A172 (cell line): ENCODE results near the gene ADGRD1. TPM values are rescaled to one million over a fixed set of nuclear protein-coding genes. Genes with fewer than 3 reads are reported as not detected.

ENCODE experiments used
- DNase-seq: peaks from one replicate; pipeline ENCODE4 v3.0.0-alpha.2; 2015; ENCODE audit warnings: low spot score
- total RNA-seq: library from RNA; depleted of rRNA; stranded (reverse); fragments of >200 nt; shearing (Covaris generic); gene quantifications from 2 replicates; pipeline ENCODE4 v1.2.3, GENCODE V29; 2014

The ADGRD1 gene
- total RNA-seq, 1 experiment from 2014 or later = 0.52 TPM

DNA sequence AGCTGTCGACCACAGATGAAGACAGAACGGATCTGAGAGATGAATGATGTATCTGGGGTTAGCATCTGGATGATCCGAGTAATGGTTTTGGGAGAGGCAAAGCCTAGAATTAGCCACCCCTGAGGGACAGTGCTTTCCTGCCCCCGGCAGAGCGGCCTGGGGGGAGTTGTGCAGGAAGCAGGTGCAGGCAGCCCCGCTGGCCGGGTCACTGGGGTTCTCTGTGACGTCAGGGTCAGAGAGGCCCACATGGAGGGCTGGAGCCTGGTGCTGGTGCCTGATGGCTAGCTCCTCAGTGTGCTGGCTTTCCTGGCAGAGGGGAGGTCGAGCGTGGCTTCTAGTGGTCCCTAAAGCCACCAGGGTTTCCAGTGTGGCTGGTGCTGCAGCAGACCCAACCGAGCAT lies 70.3 kb downstream of the ADGRD1 start:
- DNase-seq = no peak

DNA sequence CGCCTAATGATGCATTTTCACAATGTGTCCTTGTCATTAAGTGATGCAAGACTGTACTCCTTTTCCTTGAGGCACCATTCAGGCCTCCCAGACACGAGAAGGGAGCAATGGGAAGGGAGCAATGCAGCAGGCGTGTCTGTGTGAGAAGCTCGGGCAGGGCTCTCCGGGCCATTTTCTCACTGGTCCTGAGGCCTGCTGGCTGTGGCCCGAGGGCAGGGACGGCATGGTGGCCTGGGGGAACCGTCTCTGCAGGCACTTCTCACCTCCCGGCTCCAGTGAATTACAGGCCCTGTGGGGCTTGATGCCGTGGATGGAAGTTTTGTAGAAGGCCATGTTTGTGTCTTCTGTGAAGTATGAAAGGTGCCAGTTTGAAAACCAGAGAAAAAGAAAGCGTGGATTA lies 71.0 kb downstream of the ADGRD1 start:
- no peak for DNase-seq

DNA sequence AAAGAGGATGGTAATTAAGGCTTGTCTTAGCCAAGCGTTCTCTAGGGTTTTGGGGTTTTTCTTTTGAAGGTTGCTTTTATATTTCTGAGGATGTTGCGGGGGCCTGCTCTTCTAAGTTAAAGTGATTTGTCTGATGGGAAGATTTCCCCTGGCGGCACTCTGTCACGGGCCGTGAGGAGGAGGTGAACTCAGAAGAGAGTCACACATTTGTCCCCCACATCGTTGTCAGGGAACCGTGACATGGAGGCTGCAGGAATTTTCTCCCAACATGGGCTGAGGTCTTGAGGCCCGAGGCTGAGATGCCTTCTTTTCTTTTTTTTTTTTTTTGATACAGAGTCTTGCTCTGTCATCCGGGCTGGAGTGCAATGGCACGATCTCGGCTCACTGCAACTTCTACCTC lies 71.5 kb downstream of the ADGRD1 start:
- DNase-seq = no peak

DNA sequence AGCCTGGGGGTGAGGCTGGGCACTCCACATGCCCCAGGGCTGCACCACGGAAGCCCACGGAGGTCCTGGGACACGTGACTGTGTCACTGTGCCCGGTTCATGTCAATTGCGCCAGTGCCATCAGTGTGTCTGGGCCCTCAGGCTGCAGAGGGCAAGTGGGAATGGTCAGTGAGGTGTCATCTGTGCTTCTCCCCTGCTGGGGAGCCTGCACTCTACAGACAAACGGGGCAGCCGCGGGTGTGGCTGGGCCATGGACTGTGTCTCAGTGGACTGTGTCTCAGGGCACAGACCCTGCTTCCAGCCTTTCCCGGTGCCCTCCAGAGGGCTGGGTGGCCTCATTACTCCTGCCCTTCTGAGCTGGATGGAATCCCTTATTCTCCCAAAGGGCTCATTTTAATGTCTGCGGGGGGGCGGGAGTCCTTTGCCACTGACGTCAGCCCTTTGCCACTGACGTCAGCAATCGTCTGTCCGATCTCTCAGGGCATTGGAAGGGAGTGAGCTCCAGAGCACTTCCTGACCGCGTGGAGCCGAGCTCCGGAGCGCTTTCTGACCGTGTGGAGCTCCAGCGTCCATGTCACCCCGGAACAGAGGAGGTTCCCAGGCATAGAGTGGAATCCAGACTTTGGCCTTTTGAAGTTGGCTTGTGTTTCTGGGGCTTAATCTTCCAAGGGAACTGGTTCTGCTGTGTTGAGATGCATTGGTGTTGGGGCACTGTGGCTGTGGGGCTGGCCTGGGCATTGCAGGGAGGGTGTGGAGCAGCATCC lies 72.4 kb downstream of the ADGRD1 start:
- no peak for DNase-seq

DNA sequence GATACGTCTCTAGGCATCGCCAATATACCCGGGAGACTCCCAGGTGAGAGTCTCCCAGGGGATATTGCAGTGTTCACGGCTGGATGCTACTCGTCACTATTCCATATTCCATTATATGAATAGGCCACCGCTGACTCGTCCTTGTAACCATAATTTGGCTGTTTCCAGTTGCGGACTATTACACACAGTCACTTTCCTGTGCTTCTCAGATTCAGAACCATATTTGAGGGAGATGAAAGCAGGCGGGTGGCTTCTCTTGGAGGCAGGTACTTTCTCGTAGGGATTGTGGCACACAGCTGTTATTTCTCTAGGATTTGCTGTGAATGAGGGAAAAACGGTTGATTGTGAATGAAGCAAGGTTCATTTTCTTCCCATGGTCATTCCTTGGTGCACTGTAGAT lies 73.0 kb downstream of the ADGRD1 start:
- no peak for DNase-seq

DNA sequence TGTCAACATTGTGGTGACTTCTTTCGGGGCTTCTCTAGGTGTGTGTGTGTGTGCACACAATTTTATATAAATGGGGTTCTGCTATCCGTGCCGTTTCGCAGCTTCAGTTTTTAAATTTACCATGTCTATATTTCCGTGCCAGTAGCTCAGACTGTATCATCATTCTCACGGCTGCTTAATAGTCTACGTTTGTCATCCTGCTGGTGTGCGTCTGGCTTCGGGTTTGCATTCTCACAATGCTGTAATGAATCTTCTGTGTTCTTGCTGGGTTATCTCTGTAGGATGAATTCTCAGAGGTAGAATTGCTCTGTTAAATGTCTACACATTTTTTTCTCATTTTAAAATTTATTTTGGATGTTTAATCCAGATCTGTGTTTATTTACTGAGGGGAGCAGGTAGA lies 73.6 kb downstream of the ADGRD1 start:
- DNase-seq = no peak

DNA sequence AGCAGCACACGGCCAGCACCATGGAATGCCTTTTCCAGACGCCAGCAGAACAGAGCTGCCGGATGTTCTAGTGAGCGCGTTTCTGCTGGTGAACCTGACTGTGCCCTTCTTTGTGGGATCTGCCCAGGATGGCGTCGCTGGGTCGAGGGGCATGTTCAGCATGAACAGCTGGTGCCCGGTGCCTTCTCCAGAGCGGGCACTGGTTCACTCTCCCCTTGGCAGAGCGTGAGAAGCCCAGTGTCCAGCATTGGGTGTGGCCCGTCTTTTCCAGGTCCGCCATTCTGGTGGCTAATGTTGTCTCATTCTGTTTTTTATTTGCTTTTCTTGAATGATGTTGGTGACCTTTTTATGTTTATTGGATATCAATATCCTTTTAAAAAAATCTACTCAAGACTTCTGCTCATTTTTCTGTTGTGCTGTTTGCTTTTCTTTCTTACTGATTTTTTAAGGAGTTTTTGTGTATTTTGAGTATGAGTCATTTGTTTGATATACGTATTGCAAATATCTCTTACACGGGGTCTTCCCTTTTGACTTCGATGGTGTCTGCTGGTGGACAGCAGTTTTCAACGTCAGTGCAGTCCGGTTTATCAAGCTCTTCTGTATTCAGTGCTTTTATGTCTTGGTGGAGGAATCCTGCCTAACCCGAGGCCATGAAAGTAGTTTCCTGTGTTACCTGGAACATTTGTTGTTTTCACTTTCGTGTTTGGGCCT lies 74.3 kb downstream of the ADGRD1 start:
- no peak for DNase-seq

DNA sequence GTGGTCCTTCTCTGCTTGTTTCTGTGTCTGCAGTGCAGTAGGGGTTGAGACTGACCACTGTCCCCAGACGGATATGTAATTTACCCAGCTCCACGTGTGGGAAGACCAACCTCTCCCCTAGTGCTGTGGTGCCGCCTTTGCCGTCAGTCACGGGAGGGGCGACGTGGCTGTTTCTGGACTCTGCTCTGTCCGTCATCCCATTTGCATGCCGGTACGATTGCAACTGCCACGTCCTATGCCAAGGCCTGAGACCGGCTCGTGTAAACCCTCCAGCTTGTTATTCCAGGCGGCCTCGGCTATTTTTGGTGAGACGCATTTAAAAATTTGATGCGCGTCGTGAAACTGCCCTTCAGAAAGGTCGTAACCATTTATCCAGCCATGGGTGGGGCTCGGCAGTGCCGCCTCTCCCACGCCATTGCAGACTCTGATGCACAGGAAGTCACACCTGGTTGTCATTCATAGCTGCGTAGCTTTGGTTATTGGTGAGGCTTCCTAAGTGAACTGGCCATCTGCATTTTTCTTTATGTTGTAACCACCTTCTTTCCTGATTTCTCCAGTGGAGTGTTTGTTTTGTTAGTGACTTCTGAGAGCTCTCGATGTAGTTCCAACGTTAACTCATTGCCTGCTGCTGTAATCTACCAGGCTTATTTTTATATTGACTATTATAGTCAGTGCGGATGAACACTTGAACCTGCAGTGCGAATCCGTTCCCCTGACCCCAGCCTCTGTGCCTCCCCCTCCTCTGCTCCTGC lies 75.1 kb downstream of the ADGRD1 start:
- DNase-seq = no peak

DNA sequence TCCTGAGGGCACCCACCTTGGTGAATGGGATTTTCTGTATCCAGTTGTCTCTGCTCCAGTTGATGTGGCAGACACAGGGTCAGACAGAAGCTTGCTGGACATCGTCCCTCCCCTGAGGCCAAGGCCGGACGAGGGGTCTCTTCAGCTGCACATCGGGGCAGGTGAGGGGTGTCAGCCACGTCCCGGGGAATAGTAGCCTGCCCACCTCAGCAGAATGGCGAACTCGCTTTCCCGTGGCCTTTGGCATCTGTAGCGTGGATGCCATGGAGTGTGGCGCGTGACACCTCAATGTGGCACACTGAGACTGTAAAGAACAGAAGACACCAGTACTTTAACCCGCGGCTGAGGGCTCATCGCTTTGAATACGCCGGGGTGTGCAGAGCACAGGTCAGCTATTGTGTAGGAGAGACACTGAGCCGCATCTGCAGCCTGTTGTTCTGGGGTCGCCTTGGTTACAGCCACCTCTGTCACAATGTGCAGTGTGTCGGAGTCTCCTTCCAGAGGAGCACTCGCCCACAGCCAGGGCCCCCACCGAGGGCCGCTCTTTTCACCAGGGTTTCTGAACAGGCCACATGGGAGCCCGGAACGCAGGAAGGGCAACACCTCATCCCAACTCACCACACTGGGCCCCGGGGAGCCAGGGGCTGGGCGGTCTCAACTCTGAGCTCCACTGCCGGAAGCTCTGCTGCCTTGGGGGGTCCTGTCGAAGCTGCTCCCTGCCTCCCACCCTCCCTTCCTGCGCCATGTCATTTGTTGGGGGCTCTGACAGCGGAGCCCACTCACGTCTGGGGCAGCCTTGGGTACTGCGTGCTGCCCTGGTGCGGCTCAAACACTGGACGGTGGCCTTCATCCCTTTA lies 77.0 kb downstream of the ADGRD1 start:
- no peak for DNase-seq

DNA sequence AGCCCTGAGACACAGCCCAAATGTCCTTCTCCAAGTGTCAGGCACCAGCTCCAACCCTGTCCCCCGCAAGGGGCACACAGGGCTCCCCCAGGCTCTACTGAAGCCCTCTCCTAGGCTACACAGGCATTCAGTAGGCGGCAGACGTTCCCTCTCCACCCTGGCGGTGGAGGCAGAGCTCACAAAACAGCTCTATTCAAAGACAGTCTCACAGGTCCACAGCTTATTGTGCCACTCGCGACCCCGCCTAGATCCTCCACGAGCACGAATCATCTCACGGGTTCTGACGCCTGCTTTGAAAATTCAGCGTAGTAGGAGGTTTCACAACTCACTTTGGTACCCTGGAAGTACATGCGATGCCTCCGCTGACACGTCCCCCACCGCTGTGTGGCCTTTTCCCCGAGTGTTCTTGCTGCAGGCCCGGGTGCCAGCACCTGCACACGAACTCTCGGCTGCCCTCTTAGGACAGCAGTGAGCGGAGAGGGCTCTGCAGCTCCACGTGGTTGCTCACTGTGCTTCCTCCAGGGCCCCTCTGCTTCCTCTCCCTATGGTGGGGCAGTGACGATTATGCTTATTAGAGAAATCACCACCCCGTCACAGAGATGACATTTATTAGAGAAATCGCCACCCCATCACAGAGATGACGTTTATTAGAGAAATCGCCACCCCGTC lies 78.5 kb downstream of the ADGRD1 start:
- DNase-seq = no peak

DNA sequence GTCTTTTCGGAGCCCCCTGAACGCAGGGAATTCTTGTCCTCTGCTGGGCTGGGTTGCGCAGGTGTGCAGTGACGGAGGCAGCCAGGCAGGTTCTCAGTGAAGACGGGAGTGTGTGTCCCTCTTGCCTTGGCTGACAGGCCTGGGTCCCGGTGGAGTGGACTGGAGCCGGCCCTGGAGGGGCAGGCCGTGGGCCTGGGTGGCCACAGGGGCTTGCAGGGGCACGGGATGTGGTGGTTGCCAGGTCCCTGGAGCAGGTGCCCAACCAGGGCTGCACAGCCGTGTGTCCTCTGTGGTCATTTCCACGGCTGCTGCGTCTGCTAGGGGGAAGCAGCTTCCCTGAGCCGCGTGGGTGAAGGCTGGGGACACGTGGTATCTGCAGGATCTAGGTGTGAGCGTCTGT lies 79.8 kb downstream of the ADGRD1 start:
- DNase-seq = no peak

DNA sequence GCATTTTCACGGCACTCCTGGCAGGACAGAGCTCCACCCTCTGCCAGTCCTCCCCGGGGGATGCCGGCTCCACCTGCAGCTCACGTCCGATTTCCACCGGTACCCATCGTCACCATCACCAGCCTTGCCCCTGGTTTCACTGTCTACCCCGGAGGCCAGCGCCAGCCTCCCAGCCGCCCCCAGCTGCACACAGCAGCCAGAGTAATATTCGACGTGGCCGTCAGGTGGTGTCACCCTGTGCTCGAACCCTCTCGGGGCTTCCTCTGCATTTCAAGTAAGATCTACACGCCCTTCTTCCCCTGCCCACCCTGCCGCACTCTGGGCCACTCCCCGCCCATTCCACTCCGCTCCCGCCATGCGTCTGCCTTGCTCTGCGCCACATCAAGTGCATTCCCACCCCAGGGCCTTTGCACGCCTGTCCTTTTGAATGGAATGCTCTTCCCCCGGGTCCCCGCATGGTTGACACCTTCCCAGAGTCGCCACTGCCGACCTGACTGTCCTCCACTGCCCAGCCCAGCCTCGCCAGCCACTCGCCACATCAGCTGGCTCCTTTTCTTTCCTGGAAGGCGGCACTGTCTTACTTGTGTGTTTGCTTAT lies 80.3 kb downstream of the ADGRD1 start:
- no peak for DNase-seq

DNA sequence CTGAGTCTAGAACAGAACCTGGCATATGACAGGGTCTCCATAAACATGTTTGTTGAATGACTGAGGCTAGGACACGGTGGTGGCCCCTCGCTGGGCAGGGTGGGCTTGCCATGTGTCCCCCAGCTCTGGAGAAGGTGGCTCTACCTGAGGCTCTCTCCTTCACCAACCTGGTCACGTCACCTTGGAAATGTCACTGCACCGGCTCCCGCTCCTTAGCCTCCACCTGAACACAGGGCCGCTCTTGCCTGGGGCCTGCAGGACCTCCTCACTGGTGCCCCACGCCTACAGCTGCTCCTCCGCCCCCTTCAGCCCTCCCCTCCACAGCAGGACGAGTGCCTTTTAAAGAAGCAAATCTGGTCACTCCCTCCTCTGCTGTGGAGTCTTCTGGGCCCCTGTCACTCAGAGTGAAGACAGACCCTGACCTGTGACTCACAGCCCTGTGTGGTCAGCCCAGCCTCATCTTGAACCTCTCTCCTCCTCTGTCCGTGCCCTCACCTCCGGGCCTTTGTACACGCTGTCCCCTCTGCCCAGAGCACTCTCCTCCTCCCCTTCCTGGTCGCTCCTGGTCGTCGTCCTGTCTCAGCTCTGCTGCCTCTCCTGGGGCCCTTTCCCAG lies 81.0 kb downstream of the ADGRD1 start:
- DNase-seq = no peak

DNA sequence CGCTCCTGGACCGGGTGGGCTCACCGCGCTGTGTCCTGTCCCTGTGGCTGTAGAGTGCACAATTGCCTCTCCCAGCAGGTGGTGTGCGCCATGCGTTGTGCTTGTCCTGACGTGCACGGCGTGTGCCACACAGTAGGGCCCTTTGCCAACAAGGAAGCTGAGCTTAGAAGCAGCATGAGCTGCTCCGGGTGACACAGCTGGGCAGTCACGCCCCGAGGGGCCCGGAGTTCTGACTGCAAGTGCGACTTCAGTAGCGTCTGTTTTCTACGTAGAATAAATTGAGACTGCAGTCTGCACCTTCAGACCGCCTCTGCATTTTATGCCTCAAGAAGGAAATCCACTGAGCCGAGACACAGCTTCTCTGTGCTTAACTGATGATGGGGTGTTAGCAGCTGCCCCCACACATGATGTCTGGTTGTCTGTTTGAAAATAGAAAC lies 81.6 kb downstream of the ADGRD1 start:
- no peak for DNase-seq

DNA sequence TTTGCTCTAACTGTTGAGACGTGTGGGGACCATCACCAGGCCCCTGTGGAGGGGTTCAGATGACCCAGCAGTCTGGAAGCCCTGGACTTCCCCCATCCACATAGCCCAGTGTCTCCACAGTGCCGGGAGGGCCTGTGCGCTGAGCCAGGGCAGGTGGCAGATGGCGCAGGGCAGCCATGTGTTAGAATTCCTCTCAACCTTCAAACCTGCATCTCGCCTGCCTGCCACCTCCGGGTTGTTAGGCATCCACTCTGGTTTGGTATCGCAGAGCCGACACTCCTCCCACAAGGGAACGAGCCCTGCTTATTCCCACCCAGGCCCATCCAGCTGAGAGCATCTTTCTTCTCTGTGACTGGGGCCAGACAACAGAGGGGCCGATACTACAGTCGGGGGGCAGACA lies 84.5 kb downstream of the ADGRD1 start:
- DNase-seq = no peak

DNA sequence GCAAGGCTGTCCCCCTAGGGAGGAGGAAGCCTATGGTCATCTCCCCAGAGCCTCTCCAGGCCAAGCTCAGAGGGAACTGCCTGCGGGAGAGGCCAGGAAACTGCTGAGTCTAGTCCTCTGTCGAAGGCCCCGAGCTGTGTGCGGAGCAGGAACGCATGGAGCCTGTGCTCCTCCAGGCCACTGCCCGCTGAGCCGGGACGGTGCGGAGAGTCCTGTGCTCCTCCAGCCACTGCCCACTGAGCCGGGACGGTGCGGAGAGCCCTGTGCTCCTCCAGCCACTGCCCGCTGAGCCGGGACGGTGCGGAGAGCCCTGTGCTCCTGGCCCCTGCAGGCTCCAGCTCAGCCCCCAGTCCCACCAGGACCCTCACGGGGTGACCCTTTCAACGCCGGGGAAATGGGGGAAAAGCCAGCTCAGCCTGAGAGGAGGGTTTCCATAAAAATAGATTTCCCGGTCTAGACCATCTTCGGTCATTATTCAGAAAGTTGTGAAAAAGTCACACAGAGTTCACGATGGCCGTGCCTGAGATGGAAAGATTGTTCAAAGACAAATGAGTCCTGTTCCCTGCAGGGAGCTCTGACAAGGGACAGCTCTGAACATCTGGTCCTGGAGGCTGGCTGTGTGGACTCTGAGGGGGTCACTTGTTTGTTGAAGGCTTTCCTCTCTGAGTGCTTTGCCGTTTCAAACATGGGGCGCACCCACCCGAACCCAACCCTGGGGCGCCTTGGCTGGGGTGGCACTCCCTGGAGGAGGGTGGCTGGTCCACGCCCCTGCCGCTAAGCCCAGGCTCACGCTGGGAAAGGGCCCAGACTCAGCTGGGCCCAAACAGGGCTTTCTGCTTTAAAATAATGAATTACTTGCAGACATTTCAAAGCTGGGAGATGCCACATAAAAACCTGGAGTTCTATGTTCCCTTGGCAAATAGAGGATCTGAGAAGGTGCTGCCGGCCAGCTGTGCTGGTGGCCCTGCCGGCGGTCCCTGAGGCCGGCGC lies 85.5 kb downstream of the ADGRD1 start:
- no peak for DNase-seq

DNA sequence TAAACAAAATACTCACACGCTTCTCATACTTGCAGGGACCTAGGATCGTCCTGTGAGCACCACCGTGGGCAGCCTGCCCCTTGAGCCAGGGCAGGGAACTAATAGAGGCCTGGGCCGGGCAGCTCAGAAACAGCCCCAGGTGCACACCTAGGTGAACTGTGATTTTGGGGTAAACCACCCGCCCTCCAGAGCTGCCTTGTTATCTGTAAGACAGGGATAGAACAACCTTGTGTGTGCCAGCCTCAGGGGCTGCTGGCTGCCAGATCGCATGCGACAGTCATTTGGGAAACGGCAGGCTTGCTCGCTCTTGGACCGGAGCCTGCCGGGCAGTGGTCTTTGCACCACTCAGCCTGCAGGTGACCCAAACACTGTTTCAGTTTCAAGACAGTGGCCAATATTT lies 86.8 kb downstream of the ADGRD1 start:
- no peak for DNase-seq

DNA sequence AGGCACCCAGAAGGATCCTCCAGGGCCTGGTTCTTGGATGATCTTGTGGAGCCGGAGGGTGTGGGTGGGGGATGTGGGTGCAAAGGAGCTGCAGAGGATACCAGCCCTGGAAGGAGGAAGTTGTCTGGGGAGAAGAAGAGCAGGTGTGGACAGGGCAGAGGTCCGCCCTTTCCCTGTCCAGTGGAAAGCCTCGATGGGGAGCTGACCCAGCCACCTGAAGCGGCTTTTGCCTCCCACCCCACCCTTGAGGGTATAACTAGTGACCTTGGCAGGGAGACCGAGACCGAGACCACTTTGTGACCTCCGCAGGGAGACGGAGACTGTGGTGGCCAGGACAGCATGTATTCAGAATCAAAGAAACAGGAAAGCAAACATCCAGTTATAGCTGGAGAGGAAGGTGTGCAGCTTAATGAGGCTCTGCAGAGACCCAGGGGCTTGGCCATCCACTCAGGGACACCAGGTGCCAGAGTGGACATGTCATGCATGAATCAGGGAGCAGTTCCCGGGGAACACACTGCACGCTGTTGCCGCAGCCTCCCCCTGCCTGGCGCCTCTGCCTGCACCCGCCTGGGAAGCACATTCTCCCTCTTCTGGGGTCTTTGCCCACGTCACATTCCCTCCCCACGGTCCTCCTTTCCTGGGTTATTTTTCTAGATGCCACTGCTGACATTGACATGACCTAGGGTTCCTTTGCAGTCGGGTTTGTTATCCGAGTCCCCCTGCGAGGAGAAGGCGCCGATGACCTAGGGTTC lies 87.7 kb downstream of the ADGRD1 start:
- no peak for DNase-seq
